H1 (cell line): Measurements from ENCODE around the gene UTS2B. TPM values are rescaled to one million over a fixed set of nuclear protein-coding genes. Genes with fewer than 3 reads are reported as not detected.

Experiments used
- CTCF ChIA-PET: fragments of 300-600 bp; sonication (Branson Sonifier 250); formaldehyde crosslinking; loops from one replicate; lab custom pipeline; 2021; ENCODE audit not compliant: partially characterized antibody; lab: Charles Lee
- POLR2A ChIA-PET: fragments of 300-600 bp; sonication (Branson Sonifier 250); formaldehyde crosslinking; loops from one replicate; lab custom pipeline; 2021; ENCODE audit warnings: inconsistent platforms; ENCODE audit not compliant: partially characterized antibody; lab: Charles Lee
- DNase-seq, 2 experiments: peaks; one replicate each; pipeline versions ENCODE4 v3.0.0 to v3.0.0-alpha.2; 2010 to 2022; ENCODE audit warnings: low spot score in 2 of 2, low read depth in 1 of 2, mixed read lengths in 1 of 2
- FAIRE-seq: peaks from 2 replicates; lab custom pipeline; 2011; peaks lifted over from hg19 to GRCh38; lab: Jason Lieb, UNC
- H2AFZ ChIP-seq: 2 replicates; pipeline ENCODE4 v1.8.1; 2012; ENCODE audit warnings: low read length, inconsistent platforms
- H2AK5ac ChIP-seq: 2 replicates; pipeline ENCODE4 v1.6.1; 2013; ENCODE audit warnings: low read depth, low read length
- H2BK120ac ChIP-seq: replicated peaks from 2 replicates; pipeline ENCODE3; 2013; ENCODE audit warnings: low read depth, low read length, inconsistent platforms
- H2BK12ac ChIP-seq: 2 replicates; pipeline ENCODE4 v1.6.1; 2013; ENCODE audit warnings: low read depth, low read length
- H2BK15ac ChIP-seq: 2 replicates; pipeline ENCODE4 v1.6.1; 2013; ENCODE audit warnings: low read length
- H2BK20ac ChIP-seq: 2 replicates; pipeline ENCODE4 v1.6.1; 2013; ENCODE audit warnings: low read length
- H2BK5ac ChIP-seq: 2 replicates; pipeline ENCODE4 v1.6.1; 2013; ENCODE audit warnings: low read depth, low read length
- H3K14ac ChIP-seq: 2 replicates; pipeline ENCODE4 v1.6.1; 2013; ENCODE audit warnings: inconsistent platforms; ENCODE audit not compliant: insufficient read length
- H3K18ac ChIP-seq: 2 replicates; pipeline ENCODE4 v1.6.1; 2013; ENCODE audit warnings: low read length; ENCODE audit errors: extremely low read depth
- H3K23ac ChIP-seq: 2 replicates; pipeline ENCODE4 v1.6.1; 2013; ENCODE audit warnings: inconsistent platforms; ENCODE audit not compliant: insufficient read length
- H3K23me2 ChIP-seq: 2 replicates; pipeline ENCODE4 v1.6.1; 2013; ENCODE audit warnings: low read depth, low read length
- H3K27ac ChIP-seq: 2 replicates; pipeline ENCODE4 v1.6.1; 2011; ENCODE audit warnings: low read depth, low read length, inconsistent platforms
- H3K27me3 ChIP-seq, 4 experiments: replicated peaks in 1 of 4; 1 replicate in 1 of 4; 2 replicates in 3 of 4; pipeline versions ENCODE4 v1.6.1 to v1.8.1; 2011 to 2013; ENCODE audit warnings: low read length in 3 of 4, mild to moderate bottlenecking in 3 of 4, inconsistent platforms in 2 of 4, mixed read lengths in 2 of 4, moderate library complexity in 1 of 4; ENCODE audit not compliant: control insufficient read depth in 3 of 4, insufficient read depth in 3 of 4; ENCODE audit errors: extremely low read depth in 1 of 4
- H3K36me3 ChIP-seq, 4 experiments: 2 replicates each; pipeline versions ENCODE4 v1.6.1 to v1.8.1; 2011 to 2013; ENCODE audit warnings: mild to moderate bottlenecking in 4 of 4, low read length in 3 of 4, moderate library complexity in 2 of 4, control low read depth in 1 of 4, inconsistent platforms in 1 of 4; ENCODE audit not compliant: insufficient read depth in 4 of 4, control insufficient read depth in 2 of 4
- H3K4ac ChIP-seq: replicated peaks from 2 replicates; pipeline ENCODE3; 2013; ENCODE audit warnings: low read length, low read depth, mixed read lengths, inconsistent platforms; ENCODE audit not compliant: insufficient read length
- H3K4me1 ChIP-seq, 4 experiments: replicated peaks in 1 of 4; 1 replicate in 1 of 4; 2 replicates in 3 of 4; pipeline versions ENCODE4 v1.6.1 to v1.8.1; 2011 to 2013; ENCODE audit warnings: low read length in 3 of 4, inconsistent platforms in 2 of 4, mixed read lengths in 1 of 4; ENCODE audit not compliant: insufficient read depth in 4 of 4, control insufficient read depth in 3 of 4
- H3K4me2 ChIP-seq, 2 experiments: 2 replicates each; pipeline versions ENCODE4 v1.6.1 to v1.8.1; 2011 to 2013; ENCODE audit warnings: low read depth in 2 of 2, low read length in 2 of 2, control low read depth in 1 of 2, inconsistent platforms in 1 of 2, mild to moderate bottlenecking in 1 of 2; ENCODE audit not compliant: insufficient read depth in 1 of 2
- H3K4me3 ChIP-seq, 4 experiments: fragments of 200-600, 300-600 bp in 1 of 4; sonication (generic), shearing (Covaris generic), sonication (Bioruptor Twin) in 1 of 4; 2 replicates each; pipeline versions ENCODE4 v1.5.1 to v1.8.1; 2011 to 2016; ENCODE audit warnings: low read length in 4 of 4, low read depth in 3 of 4, control low read depth in 2 of 4, inconsistent platforms in 2 of 4, mild to moderate bottlenecking in 2 of 4, mixed read lengths in 1 of 4, moderate library complexity in 1 of 4; ENCODE audit not compliant: insufficient read depth in 2 of 4; ENCODE audit errors: extremely low read depth in 1 of 4
- H3K56ac ChIP-seq: replicated peaks from 2 replicates; pipeline ENCODE3; 2013; ENCODE audit warnings: low read depth, mild to moderate bottlenecking, mixed read lengths, low read length, inconsistent platforms; ENCODE audit not compliant: insufficient read length
- H3K79me1 ChIP-seq: 2 replicates; pipeline ENCODE4 v1.6.1; 2013; ENCODE audit warnings: low read depth, low read length, control low read depth
- H3K79me2 ChIP-seq, 2 experiments: 2 replicates each; pipeline versions ENCODE4 v1.6.1 to v1.8.1; 2012 to 2013; ENCODE audit warnings: low read length in 2 of 2, mild to moderate bottlenecking in 2 of 2, inconsistent platforms in 1 of 2; ENCODE audit not compliant: insufficient read depth in 2 of 2, control insufficient read depth in 1 of 2
- H3K9ac ChIP-seq, 4 experiments: replicated peaks in 1 of 4; 1 replicate in 1 of 4; 2 replicates in 3 of 4; pipeline versions ENCODE4 v1.6.1 to v1.8.1; 2011 to 2013; ENCODE audit warnings: low read depth in 3 of 4, low read length in 3 of 4, control low read depth in 2 of 4, mild to moderate bottlenecking in 2 of 4, moderate library complexity in 2 of 4, inconsistent platforms in 1 of 4; ENCODE audit errors: extremely low read depth in 1 of 4
- H3K9me3 ChIP-seq, 2 experiments: 2 replicates each; pipeline versions ENCODE4 v1.6.1 to v1.8.1; 2012 to 2013; ENCODE audit warnings: mild to moderate bottlenecking in 2 of 2, moderate library complexity in 2 of 2, control low read depth in 1 of 2, inconsistent platforms in 1 of 2, low read depth in 1 of 2, low read length in 1 of 2, mixed read lengths in 1 of 2; ENCODE audit not compliant: insufficient read depth in 2 of 2
- H4K20me1 ChIP-seq, 2 experiments: replicated peaks in 1 of 2; 2 replicates each; pipeline versions ENCODE3 to v1.8.1; 2011 to 2013; ENCODE audit warnings: inconsistent platforms in 2 of 2, low read length in 2 of 2, mild to moderate bottlenecking in 1 of 2; ENCODE audit not compliant: insufficient read depth in 2 of 2, control insufficient read depth in 1 of 2
- H4K5ac ChIP-seq: 2 replicates; pipeline ENCODE4 v1.6.1; 2013; ENCODE audit warnings: low read length, low read depth, mixed read lengths, inconsistent platforms; ENCODE audit not compliant: insufficient read length
- H4K8ac ChIP-seq: 2 replicates; pipeline ENCODE4 v1.8.0; 2013; ENCODE audit warnings: mild to moderate bottlenecking, moderate library complexity, low read length, inconsistent platforms; ENCODE audit not compliant: insufficient read depth; ENCODE audit errors: extremely low read depth
- H4K91ac ChIP-seq: replicated peaks from 2 replicates; pipeline ENCODE3; 2013; ENCODE audit warnings: low read length, mixed read lengths, inconsistent platforms; ENCODE audit not compliant: insufficient read length
- ASH2L ChIP-seq: fragments of 200-600, 300-600 bp; sonication (generic); IDR thresholded peaks from one replicate; pipeline ENCODE4 v1.7.1; 2017; ENCODE audit warnings: low read length
- BRCA1 ChIP-seq: IDR thresholded peaks from 2 replicates; pipeline ENCODE4 v1.6.1; 2012; ENCODE audit warnings: low read depth, low read length, improper control_type of control experiment
- CEBPB ChIP-seq: IDR thresholded peaks from 2 replicates; pipeline ENCODE4 v1.6.1; 2012; ENCODE audit warnings: low read depth, low read length
- EP300 ChIP-seq, 2 experiments: IDR thresholded peaks; 1 replicate in 1 of 2; 2 replicates in 1 of 2; pipeline ENCODE4 v1.6.1; 2011 to 2012; ENCODE audit warnings: low read depth in 2 of 2, low read length in 2 of 2, mild to moderate bottlenecking in 2 of 2, borderline replicate concordance in 1 of 2, inconsistent platforms in 1 of 2, moderate library complexity in 1 of 2
- EZH2 ChIP-seq: fragments of 200-600 bp; sonication (generic); IDR thresholded peaks from 2 replicates; pipeline ENCODE4 v1.7.1; 2012; ENCODE audit warnings: low read depth, mild to moderate bottlenecking, moderate library complexity, low read length, inconsistent platforms; ENCODE audit not compliant: severe bottlenecking
- KDM1A ChIP-seq: fragments of 200-600, 300-600 bp; sonication (generic); IDR thresholded peaks from 2 replicates; pipeline ENCODE4 v1.7.1; 2016; ENCODE audit warnings: mild to moderate bottlenecking, low read length, borderline replicate concordance
- KDM5A ChIP-seq: fragments of 200-600 bp; IDR thresholded peaks from 2 replicates; pipeline ENCODE4 v1.7.1; 2012; ENCODE audit warnings: mild to moderate bottlenecking, low read length, inconsistent platforms, mixed read lengths
- RAD21 ChIP-seq, 2 experiments: IDR thresholded peaks in 1 of 2; conservative IDR thresholded peaks in 1 of 2; 2 replicates each; pipeline ENCODE4 v1.6.1; 2011; ENCODE audit warnings: low read depth in 2 of 2, low read length in 2 of 2, improper control_type of control experiment in 1 of 2, inconsistent platforms in 1 of 2, mild to moderate bottlenecking in 1 of 2, moderate library complexity in 1 of 2
- RXRA ChIP-seq: IDR thresholded peaks from 2 replicates; pipeline ENCODE4 v1.6.1; 2011; ENCODE audit warnings: low read depth, mild to moderate bottlenecking, low read length, moderate library complexity; ENCODE audit not compliant: insufficient read depth
- SP1 ChIP-seq: IDR thresholded peaks from 2 replicates; pipeline ENCODE4 v1.6.1; 2011; ENCODE audit warnings: low read depth, low read length
- TAF1 ChIP-seq: IDR thresholded peaks from 2 replicates; pipeline ENCODE4 v1.6.1; 2011; ENCODE audit warnings: mild to moderate bottlenecking, low read depth, low read length
- TAF7 ChIP-seq: optimal IDR thresholded peaks from 2 replicates; pipeline ENCODE3; 2011; ENCODE audit warnings: low read depth, mild to moderate bottlenecking, inconsistent platforms, low read length, moderate library complexity, borderline replicate concordance
- YY1 ChIP-seq: IDR thresholded peaks from 2 replicates; pipeline ENCODE4 v1.6.1; 2011; ENCODE audit warnings: low read depth, mild to moderate bottlenecking, low read length
- WGBS, 2 experiments: shearing (Covaris generic) in 1 of 2; methylation state at CpG; one replicate each; pipeline versions ENCODE4 v1.1.6 to v1.1.7; 2013 to 2015; ENCODE audit warnings: low lambda C conversion rate in 2 of 2, mixed read lengths in 2 of 2, inconsistent platforms in 1 of 2, low coverage in 1 of 2, missing lambda C conversion rate in 1 of 2; ENCODE audit not compliant: insufficient replicate concordance in 2 of 2, insufficient coverage in 1 of 2, insufficient read length in 1 of 2; ENCODE audit errors: extremely low coverage in 1 of 2, missing lambda C conversion rate in 1 of 2; 5-methylcytosine and 5-hydroxymethylcytosine counted together
- polyA plus RNA-seq, 7 experiments: library from polyadenylated mRNA; depleted of rRNA in 3 of 7; stranded (reverse) in 5 of 7; unstranded in 2 of 7; fragments of >200 nt in 5 of 7; fragments of 200-250 nt in 2 of 7; gene quantifications; 1 replicate in 5 of 7; 2 replicates in 1 of 7; 4 replicates in 1 of 7; pipeline versions ENCODE4 v1.2.1 to v1.2.3, GENCODE V29; 2011 to 2013; ENCODE audit warnings: missing spikeins in 2 of 7, mixed read lengths in 2 of 7
- total RNA-seq: library from RNA; stranded (reverse); fragmentation: NEBNext Ultra II Directional; extraction: Animal tissue kit (Norgen Biotek cat#: 25700); gene quantifications from 2 replicates; pipeline ENCODE4 v1.2.1, GENCODE V29; 2021

UTS2B gene
- total and polyA plus RNA-seq, 2 of the 8 experiments (the other 6 are each of a cell fraction or from before 2014, with no cell fraction given), result not detected

- H2BK5ac ChIP-seq, result no peak overlapping the region
- H3K27me3 ChIP-seq, result no peaks in the 10 kb centered on the region
- no peak overlapping the region for H3K18ac ChIP-seq
- no peak overlapping the region for H2BK12ac ChIP-seq
- no peak overlapping the region for H2BK120ac ChIP-seq
- no peak overlapping the region for H2BK15ac ChIP-seq
- H3K79me1 ChIP-seq, result no peaks in the 10 kb centered on the region
- H3K9ac ChIP-seq, result no peak overlapping the region
- no peak overlapping the region for H4K5ac ChIP-seq
- no peaks in the 10 kb centered on the region for H3K9me3 ChIP-seq
- FAIRE-seq, result no peak
- peak overlapping the region; percentile 77 for H3K23ac ChIP-seq
- H2BK20ac ChIP-seq, result no peak overlapping the region
- no peaks in the 10 kb centered on the region for H3K23me2 ChIP-seq
- no peak overlapping the region for H2AK5ac ChIP-seq
- H3K4me2 ChIP-seq, result no peak overlapping the region
- H3K56ac ChIP-seq, result no peak overlapping the region
- ChIA-PET POLR2A (no interaction called here), CTCF (no interaction called here)
- H3K27ac ChIP-seq, result no peak overlapping the region
- no peak overlapping the region for H3K14ac ChIP-seq
- H4K20me1 ChIP-seq, result no peaks in the 10 kb centered on the region
- WGBS, 2 experiments, result 87% methylated on average over 5 of the region's 5 CpGs; no CpG with 5 or more reads in 1 of the 2 experiments
- no peak overlapping the region for H3K4me3 ChIP-seq
- no peak overlapping the region for H3K4ac ChIP-seq
- no peak overlapping the region for H4K91ac ChIP-seq
- no peak for DNase-seq
- no peak overlapping the region for H2AFZ ChIP-seq
- H3K4me1 ChIP-seq, result peaks cover 0 to 14% (median 2%) of the 10 kb centered on the region in 4 experiments; a peak in 3 of 7 replicates
- H3K36me3 ChIP-seq, result no peaks in the 10 kb centered on the region
- no peaks in the 10 kb centered on the region for H3K79me2 ChIP-seq
- no peak overlapping the region; the same call in 1 of the 2 replicates for H4K8ac ChIP-seq
- TF ChIP-seq SP1, result no peak
- TF ChIP-seq ASH2L, result no peak
- no peak for TF ChIP-seq KDM5A
- no peak for TF ChIP-seq EP300 (IDR thresholded peaks at IDR 0.05; ENCODE audit: borderline replicate concordance in 1 of 2, low read depth in 2 of 2, low read length in 2 of 2)
- TF ChIP-seq KDM1A, result no peak
- TF ChIP-seq TAF1, result no peak
- TF ChIP-seq BRCA1, result no peak
- TF ChIP-seq RXRA, result no peak
- TF ChIP-seq TAF7, result no peak
- no peak for TF ChIP-seq CEBPB
- no peak for TF ChIP-seq YY1
- no peak for TF ChIP-seq RAD21 (IDR thresholded peaks at IDR 0.05 in 1 of 2, conservative IDR thresholded peaks at IDR 0.05 in 1 of 2; ENCODE audit: low read depth in 2 of 2, low read length in 2 of 2)
- no peak for TF ChIP-seq EZH2
These were observed 89.8 kb downstream of the UTS2B start for GRCh38 chr3:191240486-191240885.
